GM19397 (cell line): ENCODE data around the gene GPD2.
"Not testable (repeated sequence)": the region's sequence is repeated elsewhere in the genome, so short reads cannot be mapped to it uniquely, and the experiment has no call there.

Source experiments
- ATAC-seq: cut with Tn5 transposase; IDR thresholded peaks from one replicate; pipeline ENCODE4 v1.9.1; 2021; ENCODE audit warnings: mild to moderate bottlenecking, moderate library complexity; ENCODE audit not compliant: unreplicated experiment

GPD2 gene

DNA sequence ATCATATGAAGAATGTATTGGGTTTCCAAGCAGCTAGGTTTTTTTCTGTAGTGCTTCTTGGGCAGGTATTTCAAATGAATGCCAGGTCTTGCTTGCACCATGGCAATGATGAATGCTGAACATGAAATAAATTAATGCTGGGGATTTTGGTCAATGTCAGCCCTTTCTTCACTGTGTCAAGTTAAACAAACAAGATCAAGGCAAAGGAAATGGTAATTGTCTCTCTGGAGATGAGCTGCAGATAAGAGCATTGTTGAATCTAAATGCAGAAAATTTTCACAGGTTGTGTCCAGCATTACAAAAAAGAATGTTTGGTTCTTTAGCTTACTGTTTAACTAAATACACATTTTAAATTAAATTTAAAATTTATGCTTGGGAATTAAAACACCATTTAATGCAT is 144.3 kb downstream of the GPD2 start:
- ATAC-seq, result no peak

DNA sequence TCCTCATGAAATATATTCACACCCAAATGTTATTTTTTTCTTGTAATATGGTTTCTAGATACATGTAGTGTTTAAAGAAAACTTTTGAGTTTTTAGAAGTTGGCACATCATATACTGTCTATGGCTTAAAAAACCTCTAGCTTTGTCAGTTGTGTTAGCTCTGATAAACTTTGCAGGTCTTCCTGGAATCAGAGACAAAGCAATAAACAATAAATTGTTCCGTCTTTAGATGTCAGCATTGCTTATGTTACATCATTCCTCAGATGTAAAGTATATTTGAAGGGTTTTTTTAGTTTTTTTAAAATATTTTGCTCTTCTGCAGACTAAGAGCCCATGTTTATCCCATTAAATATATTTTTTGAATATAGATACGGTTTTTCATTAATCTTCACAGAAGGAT is 145.1 kb downstream of the GPD2 start:
- no peak for ATAC-seq

DNA sequence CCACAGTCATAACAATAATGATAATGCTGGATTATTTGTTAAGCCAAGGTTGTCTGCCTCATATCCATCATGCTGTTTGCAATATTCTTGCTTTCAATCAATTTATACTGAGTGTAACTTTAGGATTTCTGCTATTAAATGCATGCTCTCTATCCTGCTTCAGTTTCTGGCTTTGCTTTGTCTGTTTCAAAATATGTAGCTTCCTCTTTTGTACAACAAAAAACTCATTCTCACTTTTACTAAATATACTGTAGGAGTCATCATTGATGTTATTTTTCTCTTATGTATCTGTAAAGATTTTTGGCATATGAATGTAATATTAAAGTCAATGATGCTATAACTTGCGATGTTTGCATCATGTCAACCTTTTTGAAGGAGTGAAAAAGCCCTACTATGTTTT is 149.3 kb downstream of the GPD2 start:
- no peak for ATAC-seq

GRCh38 chr2:156586621-156587020 is 150.4 kb downstream of the GPD2 start:
- no peak for ATAC-seq

GRCh38 chr2:156589381-156590079 is 153.4 kb downstream of the GPD2 start:
- peak; percentile 54 for ATAC-seq

DNA sequence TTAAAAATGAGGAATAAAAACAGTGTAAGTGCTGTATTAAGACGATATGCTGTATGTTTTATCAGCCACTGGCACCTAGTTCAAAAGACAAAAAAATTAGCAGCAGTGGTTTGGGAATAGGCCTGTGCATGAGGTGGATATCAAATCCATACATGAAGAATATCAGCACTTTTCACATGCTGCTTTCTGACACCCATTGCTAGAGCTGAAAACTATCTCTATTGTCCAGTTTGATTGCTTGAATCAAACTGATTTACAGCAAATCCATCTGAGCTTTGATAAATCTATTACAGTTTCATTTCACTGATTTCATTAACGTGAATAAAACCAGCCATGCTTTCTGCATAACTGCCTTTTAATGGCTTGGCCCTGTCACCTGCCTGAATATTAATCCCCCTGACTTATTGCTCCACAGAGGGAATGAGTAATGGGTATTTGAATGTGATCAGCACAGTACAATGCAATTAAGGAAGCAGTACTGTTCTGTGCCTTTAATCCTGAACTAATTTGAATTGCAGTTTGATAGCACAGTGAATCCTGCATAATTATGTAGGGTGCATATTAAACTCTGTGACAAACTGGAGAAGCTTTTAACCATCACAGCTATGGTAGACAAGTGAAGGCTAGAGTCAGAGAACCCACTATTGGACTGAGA is 154.0 kb downstream of the GPD2 start:
- ATAC-seq, result no peak

DNA sequence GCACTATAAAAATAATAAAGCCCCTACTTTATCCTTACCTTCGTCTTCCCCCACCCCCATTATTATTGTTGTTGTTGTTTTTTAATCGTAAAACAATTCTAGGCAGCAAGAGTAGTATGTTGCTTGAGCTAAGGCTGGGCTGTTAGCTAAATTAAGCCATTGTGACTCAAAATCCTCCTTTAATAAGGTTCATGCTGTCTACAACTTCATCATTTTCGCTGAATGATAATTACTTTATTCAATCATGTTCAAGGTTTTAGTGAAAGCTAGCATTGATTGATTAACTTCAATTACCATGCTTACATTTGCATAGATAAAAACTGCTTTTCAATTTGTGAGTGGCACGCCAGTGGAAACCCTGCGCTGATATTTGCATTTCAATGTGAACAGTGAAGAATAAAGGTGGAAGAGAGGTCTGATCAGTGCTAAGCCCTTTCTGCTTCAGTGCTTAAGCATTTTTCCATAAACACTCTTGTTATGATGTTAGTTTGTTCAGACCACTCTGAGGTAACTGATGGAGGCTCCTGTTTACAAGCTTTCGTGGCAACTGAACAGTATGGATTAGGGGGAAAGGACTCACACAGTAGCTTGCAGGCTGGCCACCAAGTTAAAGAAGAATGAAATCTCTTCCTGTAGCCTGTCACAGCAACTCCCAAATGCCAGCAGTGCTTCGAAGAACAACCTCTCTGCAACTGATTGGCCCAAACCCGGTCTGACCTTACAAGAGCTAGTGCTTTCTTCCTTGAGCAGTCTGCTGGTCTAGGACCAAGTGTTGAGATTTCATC is 156.8 kb downstream of the GPD2 start:
- no peak for ATAC-seq

DNA sequence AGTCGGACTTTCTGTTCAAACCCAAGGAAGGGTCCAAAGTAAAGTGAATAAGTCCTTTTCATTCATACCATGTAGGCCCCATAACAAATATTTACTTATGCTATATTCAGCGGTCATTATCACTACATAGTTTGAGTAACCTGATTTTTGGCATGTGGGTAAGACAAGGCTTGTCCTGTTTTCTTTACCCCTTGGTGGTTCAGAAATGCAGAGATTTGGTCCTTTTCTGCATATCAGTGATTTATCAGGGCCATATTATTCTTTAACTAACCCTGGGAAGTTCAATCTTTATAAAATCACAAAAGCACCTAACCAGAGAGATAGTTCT is 157.4 kb downstream of the GPD2 start:
- ATAC-seq, result no peak

DNA sequence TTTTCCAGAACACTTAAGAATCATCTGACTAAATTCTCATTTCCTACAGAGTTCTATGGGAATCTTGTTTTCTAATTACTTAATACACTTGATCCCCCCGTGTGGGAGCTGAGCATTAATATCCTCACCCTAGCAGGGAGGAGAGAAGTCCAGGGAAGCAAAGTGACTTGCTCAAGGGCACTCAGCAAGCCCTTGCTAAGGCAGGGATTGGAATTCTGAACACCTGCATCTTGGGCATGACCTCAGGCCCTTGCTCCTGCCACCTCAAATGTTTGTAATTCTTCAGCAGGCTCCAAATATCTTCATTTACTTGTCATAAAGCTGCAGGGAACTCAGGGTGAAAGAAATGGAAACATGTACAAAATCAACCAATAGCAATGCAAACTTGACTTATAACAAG is 162.4 kb downstream of the GPD2 start:
- ATAC-seq, result no peak

GRCh38 chr2:156600196-156600595 is 164.0 kb downstream of the GPD2 start:
- ATAC-seq, result no peak

- ATAC-seq, result no peak
Measured at GRCh38 chr2:156601855-156602551, 165.8 kb downstream of the GPD2 start.

DNA sequence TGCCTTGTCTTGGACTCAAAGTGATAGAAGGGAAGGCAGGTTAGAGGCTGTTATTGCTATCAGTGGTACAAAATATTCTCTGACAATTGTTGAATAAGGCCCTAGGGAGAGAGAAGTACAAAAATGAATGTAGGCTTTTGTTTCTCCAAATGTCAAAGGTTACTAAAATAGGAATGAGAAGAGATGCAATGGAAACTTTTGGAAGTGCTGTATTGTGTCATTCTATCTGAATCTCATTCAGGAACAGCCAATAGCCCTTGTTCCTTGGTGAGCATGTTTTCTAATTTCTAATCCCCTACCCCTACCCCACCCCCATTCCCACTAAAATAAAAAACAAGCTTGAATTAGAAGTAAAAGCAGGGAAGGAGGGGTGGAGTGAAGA is 166.4 kb downstream of the GPD2 start:
- ATAC-seq, result no peak

GRCh38 chr2:156615836-156616322 is 179.7 kb downstream of the GPD2 start:
- ATAC-seq, result no peak

GRCh38 chr2:156618071-156618470 is 181.9 kb downstream of the GPD2 start:
- not testable (repeated sequence) for ATAC-seq

GRCh38 chr2:156619021-156619539 is 182.9 kb downstream of the GPD2 start:
- no peak for ATAC-seq

- ATAC-seq, result no peak
Measured at GRCh38 chr2:156622491-156622890, 186.3 kb downstream of the GPD2 start.

GRCh38 chr2:156625360-156626170 is 189.4 kb downstream of the GPD2 start:
- ATAC-seq, result no peak

- no peak for ATAC-seq
Measured at GRCh38 chr2:156626931-156627330, 190.8 kb downstream of the GPD2 start.

DNA sequence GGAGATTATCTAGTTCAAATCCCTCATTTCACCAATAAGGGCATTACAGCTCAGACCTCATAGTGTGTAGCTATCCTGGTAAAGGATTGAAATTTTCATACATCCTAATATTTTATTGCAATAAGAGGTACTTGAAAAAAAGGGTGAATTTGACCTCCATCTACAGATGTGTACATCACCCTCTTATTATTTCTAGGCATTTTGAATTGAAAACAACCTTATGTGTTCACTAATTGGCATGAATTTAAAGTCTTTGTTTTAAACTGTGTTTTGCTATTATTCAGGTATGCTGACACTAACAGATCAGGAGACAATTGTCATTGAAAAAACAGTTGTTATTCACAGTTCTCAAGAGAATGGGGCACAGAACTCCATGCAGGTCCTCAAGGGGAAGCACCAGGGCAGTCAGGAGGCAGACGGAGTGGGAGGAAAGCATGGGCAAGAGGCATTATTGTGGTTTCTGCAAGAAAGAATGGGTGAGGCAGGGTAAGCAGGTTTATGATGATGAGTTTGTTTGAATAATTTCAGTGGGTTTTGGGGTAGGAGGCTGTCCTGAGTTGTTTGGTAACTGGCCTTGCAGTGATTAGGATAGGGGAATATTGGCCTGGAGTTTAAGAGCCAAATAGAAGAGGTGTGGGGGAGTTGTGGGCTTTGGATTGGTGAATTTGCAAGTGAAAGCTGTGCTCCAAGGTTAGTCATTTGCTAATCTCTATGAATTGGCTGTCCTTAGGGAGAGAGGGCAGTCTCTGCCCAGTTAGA is 194.6 kb downstream of the GPD2 start:
- ATAC-seq, result no peak

GRCh38 chr2:156635646-156636045 is 199.5 kb downstream of the GPD2 start:
- ATAC-seq, result no peak
